Measurements from ENCODE around the gene SPTBN2.
"Not testable (repeated sequence)": the region's sequence is repeated elsewhere in the genome, so short reads cannot be mapped to it uniquely, and the experiment has no call there.

Gene SPTBN2

DNA sequence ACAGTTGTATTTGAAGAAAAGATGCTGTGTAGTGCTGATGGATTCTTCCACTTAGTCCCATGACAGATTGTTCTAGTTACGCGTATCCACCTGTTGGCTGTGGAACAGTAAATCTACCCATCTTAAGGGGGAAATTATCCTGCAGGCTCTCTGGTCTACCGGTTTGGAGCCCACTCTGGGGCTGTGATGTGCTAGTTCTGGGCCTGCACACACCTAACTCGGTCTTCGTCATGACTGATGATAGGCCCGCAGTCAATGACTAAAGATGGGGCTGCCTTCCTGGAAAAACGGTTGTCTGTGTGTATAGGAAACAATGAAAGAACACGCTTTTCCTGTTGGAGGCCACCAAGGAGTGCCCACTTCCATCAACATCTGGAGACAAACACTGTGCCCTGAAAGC, 45.1 kb downstream of the SPTBN2 start:
- DNase-seq, result no peak

GRCh38 chr11:66680966-66681645, 47.9 kb downstream of the SPTBN2 start:
- DNase-seq, result no peak

DNA sequence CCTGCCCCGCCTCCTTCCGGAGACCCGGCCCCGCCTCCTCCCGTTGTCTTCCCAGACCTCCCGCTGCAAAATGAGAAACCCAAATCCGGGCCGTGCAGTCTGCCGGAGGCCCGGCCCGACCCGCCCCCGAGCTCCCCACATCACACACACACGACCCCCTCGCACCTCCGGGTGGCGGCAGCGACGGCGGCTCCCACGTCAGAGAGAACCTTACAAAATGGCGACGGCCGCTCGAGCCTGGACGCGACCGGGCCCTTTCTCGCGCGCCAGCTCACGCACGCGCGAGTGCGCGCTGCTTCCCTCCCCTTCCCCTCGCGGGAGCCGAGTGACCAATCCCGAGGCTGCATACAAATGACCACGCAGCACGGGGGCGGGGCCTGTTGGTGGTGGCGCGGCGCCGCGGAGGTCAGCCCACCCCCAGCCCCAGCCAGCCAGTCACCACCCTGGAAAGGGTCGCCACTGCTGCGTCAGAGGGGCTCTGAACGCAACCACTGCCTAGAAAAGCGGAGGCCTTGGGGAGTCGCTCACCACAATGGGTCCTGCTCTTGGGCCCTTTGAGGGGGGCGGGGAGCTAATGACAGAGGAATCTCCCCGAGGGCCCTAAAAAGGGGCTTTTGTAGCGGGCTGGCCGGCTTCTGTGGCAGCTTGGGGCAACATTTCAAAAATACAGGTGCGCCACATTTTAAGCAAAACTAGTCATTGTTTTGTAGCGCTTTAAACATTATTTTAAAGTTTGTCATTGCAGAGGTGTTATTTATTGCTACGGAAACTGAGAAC, 51.2 kb downstream of the SPTBN2 start, which contains the start of gene RBM4B:
RBM4B (minus strand) TSS at position 289 of the 777 bp plus-strand sequence. CDS start 808 bp downstream, outside the sequence.
- peak; percentile 98 for DNase-seq

GRCh38 chr11:66676931-66677598, 52.0 kb downstream of the SPTBN2 start:
- no peak for DNase-seq

GRCh38 chr11:66676282-66676919, 52.6 kb downstream of the SPTBN2 start:
- DNase-seq, result no peak

- no peak for DNase-seq
These were observed 53.9 kb downstream of the SPTBN2 start for GRCh38 chr11:66674964-66675602.

GRCh38 chr11:66670816-66671215, 58.2 kb downstream of the SPTBN2 start:
- DNase-seq, result no peak

DNA sequence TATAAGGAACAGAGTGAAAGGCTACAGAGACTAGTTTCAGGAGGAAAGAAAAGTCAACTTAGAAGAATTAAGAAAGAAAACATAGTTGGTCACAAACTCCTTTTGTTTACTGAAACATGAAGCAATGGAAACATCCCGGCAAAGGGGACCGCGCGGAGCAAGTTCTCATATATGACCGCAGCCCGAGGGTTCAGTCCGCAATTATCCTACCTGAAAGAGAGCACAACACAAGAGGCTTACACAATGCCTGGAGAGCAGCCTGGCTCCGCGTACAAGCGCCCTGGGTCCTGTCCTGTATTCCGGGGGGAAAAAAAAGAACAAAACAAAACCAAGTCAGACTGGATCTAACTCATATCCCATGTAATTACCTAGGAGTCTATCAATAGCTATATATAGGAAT, 63.6 kb downstream of the SPTBN2 start:
- DNase-seq, result no peak

DNA sequence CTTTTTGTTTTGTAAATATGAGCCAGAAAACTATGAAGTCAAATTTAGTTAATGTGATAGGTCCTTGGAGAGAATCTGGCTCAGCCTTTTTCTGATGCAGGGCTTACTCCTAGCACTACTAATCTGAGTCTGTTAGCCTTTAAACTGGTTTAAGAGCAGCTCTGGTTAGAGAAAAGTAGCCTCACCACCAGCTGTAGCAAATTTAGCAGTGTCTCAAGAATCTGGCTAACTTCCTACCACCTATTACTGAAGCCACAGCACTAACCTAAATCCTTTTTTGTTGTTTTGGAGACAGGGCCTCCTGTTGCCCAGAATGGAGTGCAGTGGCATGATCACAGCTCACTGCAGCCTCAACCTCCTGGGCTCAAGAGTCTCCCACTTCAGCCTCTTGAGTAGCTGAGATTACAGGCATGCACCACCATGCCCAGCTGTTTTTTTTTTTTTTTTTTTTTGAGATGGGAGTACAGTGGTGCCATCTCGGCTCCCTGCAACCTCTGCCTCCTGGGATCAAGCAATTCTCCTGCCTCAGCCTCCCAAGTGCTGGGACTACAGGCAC, 65.2 kb downstream of the SPTBN2 start:
- DNase-seq, result no peak

GRCh38 chr11:66659763-66660162, 69.3 kb downstream of the SPTBN2 start:
- DNase-seq, result no peak

DNA sequence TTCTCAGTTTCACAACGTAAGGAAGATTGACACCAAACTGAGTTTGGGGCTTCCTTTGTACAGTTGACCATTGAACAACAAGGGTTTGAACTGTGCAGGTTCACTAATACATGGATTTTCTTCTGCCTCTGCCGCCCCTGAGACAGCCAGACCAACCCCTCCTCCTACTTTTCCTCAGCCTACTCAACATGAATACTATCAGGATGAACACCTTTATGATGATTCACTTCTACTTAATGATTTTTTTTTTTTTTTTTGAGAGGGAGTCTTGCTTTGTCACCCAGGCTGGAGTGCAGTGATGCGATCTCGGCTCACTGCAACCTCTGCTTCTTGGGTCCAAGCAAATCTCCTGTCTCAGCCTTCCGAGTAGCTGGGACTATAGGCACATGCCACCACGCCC, 75.9 kb downstream of the SPTBN2 start:
- DNase-seq, result no peak

- no peak for DNase-seq
These were observed 76.4 kb downstream of the SPTBN2 start for GRCh38 chr11:66652651-66653050.

- no peak for DNase-seq
These were observed 78.0 kb downstream of the SPTBN2 start for GRCh38 chr11:66651016-66651415.

- DNase-seq, result no peak
These were observed 79.1 kb downstream of the SPTBN2 start for GRCh38 chr11:66649903-66650302.

- no peak for DNase-seq
These were observed 82.2 kb downstream of the SPTBN2 start for GRCh38 chr11:66646828-66647227.

DNA sequence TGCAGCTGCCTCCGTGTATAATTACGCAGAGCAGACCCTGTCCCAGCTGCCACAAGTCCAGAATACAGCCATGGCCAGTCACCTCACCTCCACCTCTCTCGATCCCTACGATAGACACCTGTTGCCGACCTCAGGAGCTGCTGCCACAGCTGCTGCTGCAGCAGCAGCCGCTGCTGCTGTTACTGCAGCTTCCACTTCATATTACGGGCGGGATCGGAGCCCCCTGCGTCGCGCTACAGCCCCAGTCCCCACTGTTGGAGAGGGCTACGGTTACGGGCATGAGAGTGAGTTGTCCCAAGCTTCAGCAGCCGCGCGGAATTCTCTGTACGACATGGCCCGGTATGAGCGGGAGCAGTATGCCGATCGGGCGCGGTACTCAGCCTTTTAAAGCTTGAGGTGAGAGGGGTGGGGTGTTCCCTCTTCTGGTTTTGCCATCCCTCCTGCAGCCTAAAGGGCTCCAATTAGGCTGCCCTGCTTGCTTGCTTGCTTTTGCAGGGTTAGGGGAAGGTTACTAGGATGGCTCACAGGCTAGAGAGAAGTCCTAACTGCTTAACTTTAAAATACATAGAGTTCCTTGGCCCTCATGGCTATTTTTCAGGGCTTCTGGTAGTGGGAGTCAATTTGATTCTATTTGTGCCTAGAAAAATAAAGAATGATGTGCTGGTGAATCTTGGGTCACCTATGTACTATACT, 85.1 kb downstream of the SPTBN2 start:
- DNase-seq, result no peak

DNA sequence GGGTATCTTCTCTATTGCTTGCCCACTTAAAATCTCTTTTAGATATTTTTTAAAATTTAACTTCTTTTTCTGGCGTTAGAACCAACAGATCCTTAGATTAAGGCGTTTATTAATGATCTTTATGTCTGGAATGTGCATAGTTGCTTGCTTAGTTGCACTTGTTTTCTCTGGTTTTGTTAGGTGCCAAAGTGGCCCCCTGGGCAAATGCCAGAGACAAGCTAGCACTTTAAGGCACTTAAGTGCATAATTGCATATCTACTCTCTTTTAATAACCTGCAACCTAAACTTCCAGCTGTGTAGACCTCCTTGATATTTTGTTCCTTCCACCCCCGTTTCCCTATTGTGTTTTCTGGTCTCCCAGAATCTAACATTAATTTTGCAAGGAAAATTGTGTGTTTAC, 87.2 kb downstream of the SPTBN2 start:
- no peak for DNase-seq

DNA sequence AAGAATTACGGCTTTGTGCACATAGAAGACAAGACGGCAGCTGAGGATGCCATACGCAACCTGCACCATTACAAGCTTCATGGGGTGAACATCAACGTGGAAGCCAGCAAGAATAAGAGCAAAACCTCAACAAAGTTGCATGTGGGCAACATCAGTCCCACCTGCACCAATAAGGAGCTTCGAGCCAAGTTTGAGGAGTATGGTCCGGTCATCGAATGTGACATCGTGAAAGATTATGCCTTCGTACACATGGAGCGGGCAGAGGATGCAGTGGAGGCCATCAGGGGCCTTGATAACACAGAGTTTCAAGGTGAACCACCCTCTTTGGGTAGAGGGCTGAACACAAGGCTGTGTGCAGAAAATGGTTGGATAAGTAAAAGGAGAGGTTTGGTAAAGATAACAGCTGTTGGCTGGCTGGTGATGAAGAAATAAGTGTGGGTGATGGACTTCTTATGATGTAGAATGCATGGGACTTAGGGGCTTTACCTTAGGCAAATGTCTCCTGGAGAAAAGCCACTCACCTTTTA, 89.1 kb downstream of the SPTBN2 start:
- DNase-seq, result not testable (repeated sequence)

DNA sequence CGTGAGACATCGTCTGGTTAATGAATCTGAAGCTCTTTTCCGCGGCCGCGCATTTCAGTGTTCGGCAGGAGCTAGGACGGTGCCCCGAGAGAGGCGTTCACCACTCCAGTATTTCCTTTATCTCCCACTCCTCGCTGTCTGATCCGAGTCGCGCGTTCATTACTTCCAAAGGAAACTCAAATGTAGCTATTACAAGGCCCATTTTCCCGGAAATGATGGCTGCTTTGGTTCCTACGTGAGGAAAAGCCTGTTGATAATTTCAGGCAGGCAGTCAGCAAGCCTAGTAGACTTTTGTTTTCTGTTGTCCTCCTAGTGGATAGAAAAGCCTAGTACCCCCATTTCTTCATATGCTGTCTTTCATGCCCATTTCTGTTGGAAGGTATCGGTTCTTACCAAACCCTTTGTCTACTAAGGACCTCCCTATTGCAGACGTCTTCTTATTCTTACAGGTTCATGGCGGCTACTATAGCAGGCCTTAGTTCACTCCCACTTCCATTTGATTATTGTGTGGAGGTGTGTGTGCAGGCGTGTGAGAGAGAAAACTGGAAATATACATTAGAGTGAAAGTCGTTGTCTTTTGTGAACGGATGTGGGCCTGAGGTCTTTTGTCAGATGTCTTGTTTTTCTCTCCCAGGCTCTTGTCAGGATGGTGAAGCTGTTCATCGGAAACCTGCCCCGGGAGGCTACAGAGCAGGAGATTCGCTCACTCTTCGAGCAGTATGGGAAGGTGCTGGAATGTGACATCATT, 89.8 kb downstream of the SPTBN2 start:
- peak; percentile 45 for DNase-seq

DNA sequence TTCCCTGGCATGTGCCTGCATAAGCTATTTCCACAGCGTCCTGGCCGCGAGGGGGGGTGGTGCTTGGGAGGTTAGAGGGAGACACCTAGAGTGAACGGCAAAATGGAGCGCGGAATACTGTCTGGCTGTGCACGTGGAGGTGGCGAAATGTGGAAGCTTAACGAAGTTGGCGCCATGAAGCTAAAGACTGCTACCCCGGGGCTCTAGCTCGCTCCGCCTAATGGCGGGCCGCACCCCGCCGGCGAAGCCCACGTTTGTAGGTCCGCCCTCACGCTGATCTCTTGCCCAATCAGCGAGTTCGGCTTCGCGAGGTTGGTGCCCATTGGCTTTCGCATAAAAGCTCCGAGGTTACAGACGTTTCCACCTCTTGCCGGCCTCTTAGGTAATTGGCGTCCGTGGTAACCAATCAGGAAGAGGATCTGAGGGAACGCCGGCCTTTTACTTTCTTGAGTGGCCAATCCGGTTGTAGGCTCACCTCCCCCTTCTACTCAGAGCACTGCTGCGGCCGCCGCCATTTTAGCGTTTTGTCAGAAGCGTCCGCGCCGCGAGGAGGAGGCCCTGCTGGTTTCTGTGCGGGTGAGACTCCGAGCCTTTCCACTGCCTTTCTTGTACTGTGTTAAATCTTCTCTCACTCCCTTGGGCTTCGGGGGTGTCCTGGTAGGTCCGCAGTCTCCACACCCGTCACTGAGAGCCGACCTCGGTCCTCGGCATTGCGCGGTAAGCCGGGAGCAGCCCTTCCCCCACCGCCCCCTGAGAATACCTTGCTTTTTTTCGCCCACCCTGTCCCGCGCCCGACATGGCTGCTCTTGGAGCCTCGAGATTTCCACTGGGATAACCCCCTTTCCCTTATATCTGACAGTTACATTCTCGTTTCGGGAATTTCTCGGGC, 90.6 kb downstream of the SPTBN2 start, which contains the start of gene RBM4:
RBM4 (plus strand) TSS at position 527 of the 889 bp plus-strand sequence. CDS start 1,009 bp downstream, outside the sequence.
- DNase-seq, result peak; percentile 97
